Upper lobe of right lung (tissue), 1 donor: ENCODE results near the gene ZNF146. TPM values are rescaled to one million over a fixed set of nuclear protein-coding genes. Genes with fewer than 3 reads are reported as not detected.

Experiments
- ATAC-seq: fragments of 200-7000 bp; cut with Tn5 transposase; one replicate; pipeline ENCODE4 v1.9.1; 2020; ENCODE audit warnings: mild to moderate bottlenecking, moderate library complexity
- DNase-seq: peaks from one replicate; pipeline ENCODE4 v3.0.0-alpha.2; 2020
- H3K27ac ChIP-seq: fragments of 200-600 bp; one replicate; pipeline ENCODE4 v1.8.0; 2022
- H3K27me3 ChIP-seq: fragments of 200-600 bp; one replicate; pipeline ENCODE4 v1.8.0; 2022; ENCODE audit warnings: mild to moderate bottlenecking
- H3K36me3 ChIP-seq: fragments of 200-600 bp; one replicate; pipeline ENCODE4 v1.8.0; 2022
- H3K4me1 ChIP-seq: fragments of 200-600 bp; one replicate; pipeline ENCODE4 v1.8.0; 2022
- H3K4me3 ChIP-seq: fragments of 200-600 bp; one replicate; pipeline ENCODE4 v1.8.0; 2022; ENCODE audit warnings: mild to moderate bottlenecking
- H3K9me3 ChIP-seq: fragments of 200-600 bp; one replicate; pipeline ENCODE4 v1.8.0; 2022
- intact Hi-C: fragments of 100-400 bp; cut with DNase I; formaldehyde crosslinking; loops from one replicate; pipeline ENCODE4 v1.11.0; 2022
- total RNA-seq: library from RNA; stranded (reverse); fragmentation: NEBNext Ultra II Directional; extraction: Animal tissue kit (Norgen Biotek cat#: 25700); gene quantifications from one replicate; pipeline ENCODE4 v1.2.1, GENCODE V29; 2021
- TF ChIP-seq, protein P1 (sequence below): fragments of 200-600 bp; IDR thresholded peaks from one replicate; pipeline ENCODE4 v1.8.0; 2022; ENCODE audit warnings: antibody characterized with exemption
- donor health status: DM: no; HTN: yes; CAD: no; lungs with severe emphysema.

Gene ZNF146
- total RNA-seq, 1 donor from 2014 or later = 41.2 TPM

DNA sequence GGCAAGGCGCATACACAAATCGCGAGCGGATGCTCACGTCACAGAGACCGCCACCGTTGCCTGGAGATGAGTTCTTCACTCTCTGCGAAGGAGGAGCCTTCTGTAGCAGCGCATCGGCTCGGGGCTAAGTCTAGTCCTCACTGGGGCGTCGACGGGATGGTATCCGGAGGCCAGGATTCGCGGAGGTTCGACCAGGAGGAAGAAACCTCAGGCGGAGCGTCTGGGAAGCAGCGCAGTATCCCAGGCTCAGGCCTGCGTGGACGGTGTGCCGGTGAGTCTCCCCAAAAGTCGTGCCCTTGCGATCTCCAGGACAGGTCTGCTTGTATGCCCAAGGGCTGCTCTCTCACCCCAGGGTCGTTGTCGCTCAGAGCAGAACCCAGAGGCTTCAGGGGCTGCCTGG is 40.4 kb downstream of the ZNF146 start:
- ATAC-seq (no peak), DNase-seq (no peak)
- intact Hi-C loops = no loop called here
- no peak overlapping the region for H3K4me3 ChIP-seq
- H3K36me3 ChIP-seq = no peaks in the 10 kb centered on the region
- no peaks in the 10 kb centered on the region for H3K9me3 ChIP-seq
- H3K27me3 ChIP-seq = no peaks in the 10 kb centered on the region
- no peaks in the 10 kb centered on the region for H3K4me1 ChIP-seq
- TF ChIP-seq, protein P1, sequence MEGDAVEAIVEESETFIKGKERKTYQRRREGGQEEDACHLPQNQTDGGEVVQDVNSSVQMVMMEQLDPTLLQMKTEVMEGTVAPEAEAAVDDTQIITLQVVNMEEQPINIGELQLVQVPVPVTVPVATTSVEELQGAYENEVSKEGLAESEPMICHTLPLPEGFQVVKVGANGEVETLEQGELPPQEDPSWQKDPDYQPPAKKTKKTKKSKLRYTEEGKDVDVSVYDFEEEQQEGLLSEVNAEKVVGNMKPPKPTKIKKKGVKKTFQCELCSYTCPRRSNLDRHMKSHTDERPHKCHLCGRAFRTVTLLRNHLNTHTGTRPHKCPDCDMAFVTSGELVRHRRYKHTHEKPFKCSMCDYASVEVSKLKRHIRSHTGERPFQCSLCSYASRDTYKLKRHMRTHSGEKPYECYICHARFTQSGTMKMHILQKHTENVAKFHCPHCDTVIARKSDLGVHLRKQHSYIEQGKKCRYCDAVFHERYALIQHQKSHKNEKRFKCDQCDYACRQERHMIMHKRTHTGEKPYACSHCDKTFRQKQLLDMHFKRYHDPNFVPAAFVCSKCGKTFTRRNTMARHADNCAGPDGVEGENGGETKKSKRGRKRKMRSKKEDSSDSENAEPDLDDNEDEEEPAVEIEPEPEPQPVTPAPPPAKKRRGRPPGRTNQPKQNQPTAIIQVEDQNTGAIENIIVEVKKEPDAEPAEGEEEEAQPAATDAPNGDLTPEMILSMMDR = no peak
- no peak overlapping the region for H3K27ac ChIP-seq

DNA sequence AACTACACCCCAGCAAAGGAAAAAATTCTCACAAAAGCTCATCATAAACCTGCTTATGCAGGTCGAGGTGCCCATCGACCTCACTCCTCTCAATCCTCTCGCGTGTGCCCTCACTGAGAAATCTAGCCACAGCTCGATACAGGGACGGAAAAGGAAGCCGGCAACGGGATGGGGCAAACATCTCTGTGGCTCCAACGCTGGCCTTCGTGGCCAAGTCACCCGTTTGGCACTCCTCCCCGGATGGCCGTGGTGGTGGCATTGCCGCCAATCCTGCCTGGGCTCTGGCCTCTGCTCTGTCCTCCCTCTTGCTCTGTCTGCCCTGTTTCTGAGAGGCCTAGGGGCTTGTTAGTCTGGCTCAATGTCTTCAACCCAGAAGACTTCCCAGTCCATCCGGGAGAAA is 41.2 kb downstream of the ZNF146 start:
- H3K9me3 ChIP-seq = no peaks in the 10 kb centered on the region
- no peak for DNase-seq
- TF ChIP-seq, protein P1 = no peak
- no peaks in the 10 kb centered on the region for H3K27me3 ChIP-seq
- H3K27ac ChIP-seq = no peak overlapping the region
- no peak for ATAC-seq
- no peaks in the 10 kb centered on the region for H3K4me1 ChIP-seq
- no peak overlapping the region for H3K4me3 ChIP-seq
- intact Hi-C loops = no loop called here
- no peaks in the 10 kb centered on the region for H3K36me3 ChIP-seq

DNA sequence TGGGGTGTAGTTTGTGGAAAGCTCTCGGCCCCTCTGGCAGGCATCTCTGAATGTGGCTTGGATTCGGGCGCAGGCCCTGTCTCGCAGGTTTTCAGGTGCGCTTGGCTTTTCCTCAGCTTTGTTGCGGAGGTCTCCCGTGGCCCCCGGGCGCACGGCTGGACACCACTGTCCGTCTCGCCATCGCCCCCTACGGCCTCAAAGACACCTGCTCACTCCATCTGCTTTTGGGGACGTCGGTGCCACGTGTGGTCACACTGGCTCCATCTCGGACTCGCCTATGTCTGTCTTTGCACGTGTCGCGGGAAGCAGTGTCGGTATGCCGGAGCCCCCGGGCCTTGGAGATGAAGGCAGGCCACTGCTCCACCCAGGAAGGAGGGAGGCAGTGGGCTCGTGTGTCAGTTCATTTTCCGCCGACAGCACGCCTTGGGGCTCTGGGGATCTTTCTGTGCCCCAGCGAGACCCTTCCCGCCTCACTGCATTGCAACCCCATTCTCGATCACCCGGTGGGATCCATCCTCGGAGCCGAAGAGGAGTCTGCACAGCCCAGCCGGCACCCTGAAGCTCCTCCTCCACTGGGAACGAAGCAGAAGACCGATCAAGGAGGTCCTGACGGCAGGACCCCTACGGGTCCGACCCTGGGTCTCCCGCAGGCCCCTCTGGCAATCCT is 42.1 kb downstream of the ZNF146 start:
- H3K4me3 ChIP-seq = peak overlapping the region; percentile 50
- intact Hi-C loops = no loop called here

DNA sequence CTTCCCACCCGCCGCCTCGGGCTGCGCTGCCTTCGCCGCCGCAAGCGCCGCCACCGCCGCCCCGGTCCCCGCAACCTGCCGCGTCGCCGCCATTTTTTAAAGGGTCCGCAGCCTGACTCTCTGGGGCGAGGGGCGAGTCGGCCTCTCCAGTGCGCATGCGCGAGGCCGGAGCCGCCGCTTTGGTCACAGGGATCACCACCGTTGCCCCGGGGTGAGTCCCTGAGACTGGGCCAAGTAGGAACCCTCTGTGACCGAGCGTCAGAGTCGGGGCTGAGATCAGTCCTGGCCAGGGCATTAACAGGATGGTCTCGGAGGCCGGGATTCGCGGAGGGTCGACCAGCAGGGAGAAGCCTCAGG is 42.6 kb downstream of the ZNF146 start:
- peak overlapping the region; percentile 50 for H3K4me3 ChIP-seq
- H3K27ac ChIP-seq = no peak overlapping the region
- no peak for DNase-seq
- H3K27me3 ChIP-seq = no peaks in the 10 kb centered on the region
- intact Hi-C loops = no loop called here
- no peaks in the 10 kb centered on the region for H3K9me3 ChIP-seq
- TF ChIP-seq, protein P1 = no peak
- peak; percentile 14 for ATAC-seq
- H3K36me3 ChIP-seq = no peaks in the 10 kb centered on the region
- no peaks in the 10 kb centered on the region for H3K4me1 ChIP-seq

More for the DNA sequence above, 42.1 kb downstream of the ZNF146 start:
- DNase-seq (no peak), ATAC-seq (no peak)
- H3K36me3 ChIP-seq = no peaks in the 10 kb centered on the region
- TF ChIP-seq, protein P1 = no peak
- no peaks in the 10 kb centered on the region for H3K4me1 ChIP-seq
- no peaks in the 10 kb centered on the region for H3K27me3 ChIP-seq
- no peak overlapping the region for H3K27ac ChIP-seq
- no peaks in the 10 kb centered on the region for H3K9me3 ChIP-seq

DNA sequence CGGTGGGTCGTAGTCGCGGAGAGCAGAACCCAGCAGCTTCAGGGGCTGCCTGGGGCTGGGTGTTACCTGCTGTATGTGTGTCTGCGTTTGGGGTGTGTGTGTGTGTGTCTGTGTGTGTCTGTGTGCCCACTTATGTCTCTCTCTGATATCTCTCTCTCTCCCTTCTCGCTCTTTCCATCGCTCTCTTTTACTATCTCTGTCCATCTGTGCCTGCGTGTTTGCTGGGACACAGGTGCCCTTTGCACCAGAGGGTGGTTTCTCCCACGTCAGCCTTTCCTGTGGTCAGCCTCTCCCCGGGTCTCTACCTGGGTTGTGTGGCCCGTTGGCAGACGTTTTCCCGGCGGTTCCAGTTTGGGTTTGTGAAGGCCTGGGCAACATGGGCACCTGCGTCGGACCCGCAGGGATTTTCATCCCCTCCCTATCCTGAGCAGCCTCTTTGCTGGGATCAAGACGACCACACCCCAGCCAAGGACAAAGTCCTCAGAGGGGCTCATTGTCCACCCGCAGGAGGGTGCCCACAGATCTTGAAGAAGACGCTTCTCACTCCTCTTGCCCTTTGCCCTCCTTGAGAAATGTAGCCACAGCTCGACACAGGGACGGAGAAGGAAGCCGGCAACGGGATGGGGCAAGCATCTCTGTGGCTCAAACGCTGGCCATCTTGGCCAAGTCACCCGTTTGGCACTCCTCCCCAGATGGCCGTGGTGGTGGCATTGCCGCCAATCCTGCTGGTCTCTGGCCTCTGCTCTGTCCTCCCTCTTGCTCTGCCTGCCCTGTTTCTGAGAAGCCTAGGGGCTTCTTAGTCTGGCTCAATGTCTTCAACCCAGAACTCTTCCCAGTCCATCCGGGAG is 43.3 kb downstream of the ZNF146 start:
- no peak for ATAC-seq
- H3K36me3 ChIP-seq = no peaks in the 10 kb centered on the region
- no peaks in the 10 kb centered on the region for H3K27me3 ChIP-seq
- TF ChIP-seq, protein P1 = no peak
- H3K27ac ChIP-seq = no peak overlapping the region
- H3K9me3 ChIP-seq = no peaks in the 10 kb centered on the region
- DNase-seq = no peak
- peak overlapping the region; percentile 50 for H3K4me3 ChIP-seq
- intact Hi-C loops = no loop called here
- no peaks in the 10 kb centered on the region for H3K4me1 ChIP-seq
